HEK293 (cell line): ENCODE data around the gene TSC22D2.

Source experiments
- CTCF ChIA-PET: fragments of 350-600 bp; formaldehyde crosslinking; extraction: SDS; loops from one replicate; lab custom pipeline; 2021; ENCODE audit warnings: antibody characterized with exemption; lab: Yijun Ruan, JAX
- POLR2A ChIA-PET: fragments of 300-600 bp; formaldehyde crosslinking; extraction: SDS; loops from one replicate; lab custom pipeline; 2020; ENCODE audit warnings: antibody characterized with exemption, inconsistent platforms; lab: Yijun Ruan, JAX
- H3K27ac ChIP-seq: fragments of 200-500 bp; sonication (Bioruptor generic); 2 replicates; pipeline ENCODE4 v1.5.1; 2014; ENCODE audit warnings: low read depth, low read length, control low read depth, inconsistent platforms; ENCODE audit errors: extremely low read depth
- H3K36me3 ChIP-seq, 2 experiments: fragments of 200-500 bp in 1 of 2; sonication (Bioruptor generic) in 1 of 2; 1 replicate in 1 of 2; 2 replicates in 1 of 2; pipeline ENCODE4 v1.5.1; 2014 to 2017; ENCODE audit warnings: inconsistent platforms in 2 of 2, low read length in 2 of 2; ENCODE audit not compliant: control insufficient read depth in 2 of 2, insufficient read depth in 1 of 2
- H3K4me1 ChIP-seq: fragments of 200-500 bp; sonication (Bioruptor generic); 2 replicates; pipeline ENCODE4 v1.5.1; 2014; ENCODE audit warnings: mild to moderate bottlenecking, low read length, inconsistent platforms; ENCODE audit not compliant: control insufficient read depth, insufficient read depth
- H3K4me3 ChIP-seq: 2 replicates; pipeline ENCODE4 v1.5.1; 2011; ENCODE audit warnings: low read depth, mild to moderate bottlenecking, control low read depth, low read length, moderate library complexity
- H3K9me3 ChIP-seq: fragments of 200-500 bp; sonication (Bioruptor generic); 2 replicates; pipeline ENCODE4 v1.5.1; 2014; ENCODE audit warnings: low read depth, low read length, inconsistent platforms; ENCODE audit not compliant: control insufficient read depth, insufficient read depth
- OSR2 ChIP-seq: fragments of 450-650 bp; formaldehyde crosslinking; IDR thresholded peaks from 2 replicates; pipeline ENCODE4 v1.5.1; 2016; ENCODE audit warnings: missing biosample characterization, missing genetic modification characterization
- SETDB1 ChIP-seq: IDR thresholded peaks from one replicate; pipeline ENCODE4 v1.6.1; 2017; ENCODE audit warnings: mild to moderate bottlenecking, low read length, moderate library complexity, mixed read lengths; ENCODE audit not compliant: insufficient read length
- SP3 ChIP-seq: fragments of 450-650 bp; formaldehyde crosslinking; IDR thresholded peaks from 2 replicates; pipeline ENCODE4 v1.5.1; 2016; ENCODE audit warnings: missing biosample characterization, missing genetic modification characterization
- SP7 ChIP-seq: fragments of 450-650 bp; formaldehyde crosslinking; IDR thresholded peaks from 2 replicates; pipeline ENCODE4 v1.5.1; 2016; ENCODE audit warnings: missing biosample characterization, missing genetic modification characterization
- ZBTB17 ChIP-seq: fragments of 450-650 bp; formaldehyde crosslinking; IDR thresholded peaks from 2 replicates; pipeline ENCODE4 v1.5.1; 2016; ENCODE audit warnings: missing biosample characterization, missing genetic modification characterization
- ZBTB20 ChIP-seq: fragments of 450-650 bp; formaldehyde crosslinking; IDR thresholded peaks from 2 replicates; pipeline ENCODE4 v1.5.1; 2016; ENCODE audit warnings: missing biosample characterization, missing genetic modification characterization
- ZNF214 ChIP-seq: fragments of 450-650 bp; formaldehyde crosslinking; IDR thresholded peaks from 2 replicates; pipeline ENCODE4 v1.5.1; 2017; ENCODE audit warnings: missing biosample characterization, mild to moderate bottlenecking, missing genetic modification characterization, borderline replicate concordance
- ZNF223 ChIP-seq: fragments of 450-650 bp; formaldehyde crosslinking; IDR thresholded peaks from 2 replicates; pipeline ENCODE4 v1.5.1; 2016; ENCODE audit warnings: missing biosample characterization, missing genetic modification characterization
- ZNF302 ChIP-seq: fragments of 450-650 bp; formaldehyde crosslinking; IDR thresholded peaks from 2 replicates; pipeline ENCODE4 v1.5.1; 2016; ENCODE audit warnings: missing biosample characterization, missing genetic modification characterization, low read depth
- ZNF324 ChIP-seq: fragments of 450-650 bp; formaldehyde crosslinking; IDR thresholded peaks from 2 replicates; pipeline ENCODE4 v1.5.1; 2016; ENCODE audit warnings: missing biosample characterization, missing genetic modification characterization
- ZNF416 ChIP-seq: fragments of 450-650 bp; formaldehyde crosslinking; IDR thresholded peaks from 2 replicates; pipeline ENCODE4 v1.5.1; 2016; ENCODE audit warnings: missing biosample characterization, missing genetic modification characterization
- ZNF629 ChIP-seq: fragments of 450-650 bp; formaldehyde crosslinking; IDR thresholded peaks from 2 replicates; pipeline ENCODE4 v1.5.1; 2017; ENCODE audit warnings: missing biosample characterization, missing genetic modification characterization
- ZNF701 ChIP-seq: fragments of 450-650 bp; formaldehyde crosslinking; IDR thresholded peaks from 2 replicates; pipeline ENCODE4 v1.5.1; 2016; ENCODE audit warnings: missing biosample characterization, missing genetic modification characterization
- ZSCAN16 ChIP-seq: fragments of 450-650 bp; formaldehyde crosslinking; IDR thresholded peaks from 2 replicates; pipeline ENCODE4 v1.5.1; 2016; ENCODE audit warnings: missing biosample characterization, missing genetic modification characterization
- TF ChIP-seq, protein P1 (sequence below): fragments of 450-650 bp; IDR thresholded peaks from 2 replicates; pipeline ENCODE4 v1.5.1; 2018; ENCODE audit warnings: missing biosample characterization, mild to moderate bottlenecking, missing genetic modification characterization
- TF ChIP-seq, protein P2 (sequence below): fragments of 450-650 bp; formaldehyde crosslinking; IDR thresholded peaks from 2 replicates; pipeline ENCODE4 v1.5.1; 2016; ENCODE audit warnings: missing biosample characterization, missing genetic modification characterization
- TF ChIP-seq, protein P3 (sequence below): fragments of 450-650 bp; formaldehyde crosslinking; IDR thresholded peaks from 2 replicates; pipeline ENCODE4 v1.5.1; 2016; ENCODE audit warnings: missing biosample characterization, missing genetic modification characterization
- TF ChIP-seq, protein P4 (sequence below): fragments of 450-650 bp; formaldehyde crosslinking; IDR thresholded peaks from 2 replicates; pipeline ENCODE4 v1.5.1; 2016; ENCODE audit warnings: missing biosample characterization, missing genetic modification characterization, low read depth
- TF ChIP-seq, protein P5 (sequence below): fragments of 450-650 bp; formaldehyde crosslinking; IDR thresholded peaks from 2 replicates; pipeline ENCODE4 v1.5.1; 2017; ENCODE audit warnings: missing biosample characterization, missing genetic modification characterization
- TF ChIP-seq, protein P6 (sequence below): fragments of 450-650 bp; formaldehyde crosslinking; IDR thresholded peaks from 2 replicates; pipeline ENCODE4 v1.5.1; 2017; ENCODE audit warnings: missing biosample characterization, missing genetic modification characterization

The TSC22D2 gene

DNA sequence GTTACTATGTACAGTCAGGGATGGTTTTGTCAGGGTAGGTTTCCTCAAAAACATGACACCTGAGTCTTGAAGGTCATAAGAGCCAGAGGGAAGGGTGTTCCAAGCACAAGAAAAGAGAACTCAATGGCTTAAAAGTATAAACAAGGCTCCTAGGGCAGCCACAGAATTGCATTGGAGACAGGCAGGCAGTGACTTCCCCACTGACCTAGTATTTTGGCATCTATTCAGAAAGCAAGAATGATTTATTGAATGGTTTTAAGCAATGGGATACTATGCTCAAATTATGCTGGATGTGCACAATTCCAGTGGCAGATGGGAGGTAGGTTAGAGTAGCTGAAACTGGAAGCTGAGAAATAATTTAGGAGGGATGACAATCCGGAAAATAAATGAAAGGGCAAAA lies 54.0 kb downstream of the TSC22D2 start:
- Histone ChIP-seq H3K27ac (no peak overlapping the region), H3K36me3 (peaks cover 0 to 27% of the 10 kb centered on the region in 2 experiments; a peak in 2 of 3 replicates), H3K4me3 (no peak overlapping the region), H3K4me1 (no peaks in the 10 kb centered on the region), H3K9me3 (no peaks in the 10 kb centered on the region)
- peak; percentile 10; the same call in 1 of the 2 replicates for TF ChIP-seq OSR2 (tag by site-specific recombination)
- no peak for TF ChIP-seq ZSCAN16 (tag by site-specific recombination)
- ChIA-PET POLR2A (no interaction called here), CTCF (interaction anchor here (0.6 to 0.7 kb wide), 2 partner anchors 33 to 177 kb away, joined by 3 to 5 read pairs; no protein-coding TSS in a partner anchor)

DNA sequence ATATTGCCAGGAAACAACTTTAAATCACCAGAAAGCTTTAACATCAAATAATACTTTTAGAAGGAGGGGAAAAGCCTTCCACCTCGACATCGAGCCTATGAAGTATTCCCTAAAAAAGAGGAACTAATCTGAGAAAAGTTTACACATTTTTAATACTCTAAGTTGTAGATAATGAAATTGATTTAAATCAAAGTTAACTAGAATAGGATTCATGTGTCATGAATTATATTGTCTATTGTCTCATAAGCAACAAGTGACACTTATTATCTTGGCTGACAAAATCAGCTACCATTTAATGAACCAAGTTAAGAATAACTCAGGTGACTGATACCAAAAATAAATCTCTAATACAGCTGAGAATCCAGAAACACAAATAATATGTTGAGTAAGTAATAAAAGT lies 56.6 kb downstream of the TSC22D2 start:
- no peaks in the 10 kb centered on the region for H3K4me1 ChIP-seq

DNA sequence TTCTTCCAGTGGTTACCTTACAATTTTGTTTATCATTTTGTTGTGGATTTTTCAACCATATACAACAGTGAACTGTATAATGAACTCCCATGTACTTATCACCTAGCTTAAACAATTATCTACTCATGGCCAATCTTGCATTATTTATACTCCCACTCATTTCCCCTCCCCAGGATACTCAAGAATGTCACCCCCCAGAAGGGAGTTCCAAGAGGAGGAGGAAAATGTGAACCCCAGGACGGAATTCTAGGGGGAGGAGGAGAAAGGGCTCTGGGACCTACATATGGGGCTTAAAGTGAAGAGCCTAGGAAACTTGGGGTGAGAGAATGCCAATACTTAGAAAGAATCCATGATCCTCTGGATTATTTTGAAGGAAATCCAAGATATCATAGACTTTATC lies 59.3 kb downstream of the TSC22D2 start:
- no peaks in the 10 kb centered on the region for H3K36me3 ChIP-seq
- CTCF ChIA-PET: no interaction called here
- H3K9me3 ChIP-seq: no peaks in the 10 kb centered on the region
- no peaks in the 10 kb centered on the region for H3K4me1 ChIP-seq
- POLR2A ChIA-PET: no interaction called here
- H3K27ac ChIP-seq: no peak overlapping the region
- H3K4me3 ChIP-seq: no peak overlapping the region
- TF ChIP-seq, protein P1, sequence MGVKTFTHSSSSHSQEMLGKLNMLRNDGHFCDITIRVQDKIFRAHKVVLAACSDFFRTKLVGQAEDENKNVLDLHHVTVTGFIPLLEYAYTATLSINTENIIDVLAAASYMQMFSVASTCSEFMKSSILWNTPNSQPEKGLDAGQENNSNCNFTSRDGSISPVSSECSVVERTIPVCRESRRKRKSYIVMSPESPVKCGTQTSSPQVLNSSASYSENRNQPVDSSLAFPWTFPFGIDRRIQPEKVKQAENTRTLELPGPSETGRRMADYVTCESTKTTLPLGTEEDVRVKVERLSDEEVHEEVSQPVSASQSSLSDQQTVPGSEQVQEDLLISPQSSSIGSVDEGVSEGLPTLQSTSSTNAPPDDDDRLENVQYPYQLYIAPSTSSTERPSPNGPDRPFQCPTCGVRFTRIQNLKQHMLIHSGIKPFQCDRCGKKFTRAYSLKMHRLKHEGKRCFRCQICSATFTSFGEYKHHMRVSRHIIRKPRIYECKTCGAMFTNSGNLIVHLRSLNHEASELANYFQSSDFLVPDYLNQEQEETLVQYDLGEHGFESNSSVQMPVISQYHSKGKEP: no peak
- TF ChIP-seq, protein P2, sequence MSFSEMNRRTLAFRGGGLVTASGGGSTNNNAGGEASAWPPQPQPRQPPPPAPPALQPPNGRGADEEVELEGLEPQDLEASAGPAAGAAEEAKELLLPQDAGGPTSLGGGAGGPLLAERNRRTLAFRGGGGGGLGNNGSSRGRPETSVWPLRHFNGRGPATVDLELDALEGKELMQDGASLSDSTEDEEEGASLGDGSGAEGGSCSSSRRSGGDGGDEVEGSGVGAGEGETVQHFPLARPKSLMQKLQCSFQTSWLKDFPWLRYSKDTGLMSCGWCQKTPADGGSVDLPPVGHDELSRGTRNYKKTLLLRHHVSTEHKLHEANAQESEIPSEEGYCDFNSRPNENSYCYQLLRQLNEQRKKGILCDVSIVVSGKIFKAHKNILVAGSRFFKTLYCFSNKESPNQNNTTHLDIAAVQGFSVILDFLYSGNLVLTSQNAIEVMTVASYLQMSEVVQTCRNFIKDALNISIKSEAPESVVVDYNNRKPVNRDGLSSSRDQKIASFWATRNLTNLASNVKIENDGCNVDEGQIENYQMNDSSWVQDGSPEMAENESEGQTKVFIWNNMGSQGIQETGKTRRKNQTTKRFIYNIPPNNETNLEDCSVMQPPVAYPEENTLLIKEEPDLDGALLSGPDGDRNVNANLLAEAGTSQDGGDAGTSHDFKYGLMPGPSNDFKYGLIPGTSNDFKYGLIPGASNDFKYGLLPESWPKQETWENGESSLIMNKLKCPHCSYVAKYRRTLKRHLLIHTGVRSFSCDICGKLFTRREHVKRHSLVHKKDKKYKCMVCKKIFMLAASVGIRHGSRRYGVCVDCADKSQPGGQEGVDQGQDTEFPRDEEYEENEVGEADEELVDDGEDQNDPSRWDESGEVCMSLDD (tag by site-specific recombination): no peak
- TF ChIP-seq ZNF324 (tag by site-specific recombination): no peak
- TF ChIP-seq, protein P3, sequence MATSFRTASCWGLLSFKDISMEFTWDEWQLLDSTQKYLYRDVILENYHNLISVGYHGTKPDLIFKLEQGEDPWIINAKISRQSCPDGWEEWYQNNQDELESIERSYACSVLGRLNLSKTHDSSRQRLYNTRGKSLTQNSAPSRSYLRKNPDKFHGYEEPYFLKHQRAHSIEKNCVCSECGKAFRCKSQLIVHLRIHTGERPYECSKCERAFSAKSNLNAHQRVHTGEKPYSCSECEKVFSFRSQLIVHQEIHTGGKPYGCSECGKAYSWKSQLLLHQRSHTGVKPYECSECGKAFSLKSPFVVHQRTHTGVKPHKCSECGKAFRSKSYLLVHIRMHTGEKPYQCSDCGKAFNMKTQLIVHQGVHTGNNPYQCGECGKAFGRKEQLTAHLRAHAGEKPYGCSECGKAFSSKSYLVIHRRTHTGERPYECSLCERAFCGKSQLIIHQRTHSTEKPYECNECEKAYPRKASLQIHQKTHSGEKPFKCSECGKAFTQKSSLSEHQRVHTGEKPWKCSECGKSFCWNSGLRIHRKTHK (tag by site-specific recombination): no peak
- TF ChIP-seq ZNF701 (tag by site-specific recombination): no peak
- TF ChIP-seq ZBTB17 (tag by site-specific recombination): no peak
- TF ChIP-seq ZNF302 (tag by site-specific recombination): no peak

More for the DNA sequence above, 56.6 kb downstream of the TSC22D2 start:
- peaks cover 0 to 4% of the 10 kb centered on the region in 2 experiments; a peak in 1 of 3 replicates for H3K36me3 ChIP-seq
- no peak overlapping the region for H3K4me3 ChIP-seq
- H3K27ac ChIP-seq: no peak overlapping the region
- CTCF ChIA-PET: no interaction called here
- no peaks in the 10 kb centered on the region for H3K9me3 ChIP-seq
- TF ChIP-seq SP7 (no peak), ZNF223 (tag by site-specific recombination) (no peak), ZNF416 (tag by site-specific recombination) (no peak), SP3 (tag by site-specific recombination) (no peak), SETDB1 (no peak), ZNF214 (tag by site-specific recombination) (no peak), ZBTB20 (tag by site-specific recombination) (no peak), ZNF629 (no peak)
- TF ChIP-seq, protein P2 (tag by site-specific recombination): no peak
- TF ChIP-seq, protein P4, sequence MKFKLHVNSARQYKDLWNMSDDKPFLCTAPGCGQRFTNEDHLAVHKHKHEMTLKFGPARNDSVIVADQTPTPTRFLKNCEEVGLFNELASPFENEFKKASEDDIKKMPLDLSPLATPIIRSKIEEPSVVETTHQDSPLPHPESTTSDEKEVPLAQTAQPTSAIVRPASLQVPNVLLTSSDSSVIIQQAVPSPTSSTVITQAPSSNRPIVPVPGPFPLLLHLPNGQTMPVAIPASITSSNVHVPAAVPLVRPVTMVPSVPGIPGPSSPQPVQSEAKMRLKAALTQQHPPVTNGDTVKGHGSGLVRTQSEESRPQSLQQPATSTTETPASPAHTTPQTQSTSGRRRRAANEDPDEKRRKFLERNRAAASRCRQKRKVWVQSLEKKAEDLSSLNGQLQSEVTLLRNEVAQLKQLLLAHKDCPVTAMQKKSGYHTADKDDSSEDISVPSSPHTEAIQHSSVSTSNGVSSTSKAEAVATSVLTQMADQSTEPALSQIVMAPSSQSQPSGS (tag by site-specific recombination): no peak
- TF ChIP-seq, protein P5, sequence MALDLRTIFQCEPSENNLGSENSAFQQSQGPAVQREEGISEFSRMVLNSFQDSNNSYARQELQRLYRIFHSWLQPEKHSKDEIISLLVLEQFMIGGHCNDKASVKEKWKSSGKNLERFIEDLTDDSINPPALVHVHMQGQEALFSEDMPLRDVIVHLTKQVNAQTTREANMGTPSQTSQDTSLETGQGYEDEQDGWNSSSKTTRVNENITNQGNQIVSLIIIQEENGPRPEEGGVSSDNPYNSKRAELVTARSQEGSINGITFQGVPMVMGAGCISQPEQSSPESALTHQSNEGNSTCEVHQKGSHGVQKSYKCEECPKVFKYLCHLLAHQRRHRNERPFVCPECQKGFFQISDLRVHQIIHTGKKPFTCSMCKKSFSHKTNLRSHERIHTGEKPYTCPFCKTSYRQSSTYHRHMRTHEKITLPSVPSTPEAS (tag by site-specific recombination): no peak
- TF ChIP-seq, protein P6, sequence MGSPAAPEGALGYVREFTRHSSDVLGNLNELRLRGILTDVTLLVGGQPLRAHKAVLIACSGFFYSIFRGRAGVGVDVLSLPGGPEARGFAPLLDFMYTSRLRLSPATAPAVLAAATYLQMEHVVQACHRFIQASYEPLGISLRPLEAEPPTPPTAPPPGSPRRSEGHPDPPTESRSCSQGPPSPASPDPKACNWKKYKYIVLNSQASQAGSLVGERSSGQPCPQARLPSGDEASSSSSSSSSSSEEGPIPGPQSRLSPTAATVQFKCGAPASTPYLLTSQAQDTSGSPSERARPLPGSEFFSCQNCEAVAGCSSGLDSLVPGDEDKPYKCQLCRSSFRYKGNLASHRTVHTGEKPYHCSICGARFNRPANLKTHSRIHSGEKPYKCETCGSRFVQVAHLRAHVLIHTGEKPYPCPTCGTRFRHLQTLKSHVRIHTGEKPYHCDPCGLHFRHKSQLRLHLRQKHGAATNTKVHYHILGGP (tag by site-specific recombination): no peak
- TF ChIP-seq, all 188 proteins: peak for 0
- POLR2A ChIA-PET: no interaction called here
